SU-DHL-6 (cell line): ENCODE results near the gene SESN1.

Experiments
- H2AFZ ChIP-seq: fragments of 200-600 bp; sonication (generic); 2 replicates; pipeline ENCODE4 v1.6.1; 2014; ENCODE audit warnings: low read depth, mild to moderate bottlenecking, moderate library complexity, mixed read lengths, antibody characterized with exemption, low read length; ENCODE audit not compliant: severe bottlenecking
- H3F3A ChIP-seq: fragments of 200-600 bp; shearing (Covaris generic); 2 replicates; pipeline ENCODE4 v1.6.0; 2016; ENCODE audit warnings: antibody characterized with exemption, mild to moderate bottlenecking; ENCODE audit not compliant: insufficient read depth
- H3K27ac ChIP-seq: fragments of 200-600 bp; sonication (generic); 2 replicates; pipeline ENCODE4 v1.5.1; 2016; ENCODE audit warnings: low read depth, mild to moderate bottlenecking, low read length, moderate library complexity, mixed read lengths
- H3K27me3 ChIP-seq: fragments of 200-600 bp; sonication (generic), shearing (Covaris generic); 2 replicates; pipeline ENCODE4 v1.6.0; 2014; ENCODE audit warnings: mild to moderate bottlenecking, low read length
- H3K36me3 ChIP-seq: fragments of 200-600 bp; sonication (generic); 2 replicates; pipeline ENCODE4 v1.6.1; 2014; ENCODE audit warnings: mild to moderate bottlenecking, low read length, mixed read lengths
- H3K4me2 ChIP-seq: fragments of 300-600, 200-600 bp; shearing (Covaris generic), sonication (generic); 2 replicates; pipeline ENCODE4 v1.6.0; 2014; ENCODE audit warnings: low read length, low read depth, mild to moderate bottlenecking; ENCODE audit not compliant: poor library complexity, severe bottlenecking
- H3K4me3 ChIP-seq: fragments of 200-600 bp; sonication (generic); 2 replicates; pipeline ENCODE4 v1.5.1; 2014; ENCODE audit warnings: antibody characterized with exemption, low read length, mild to moderate bottlenecking, mixed read lengths; ENCODE audit not compliant: insufficient read depth, poor library complexity, severe bottlenecking
- H3K79me2 ChIP-seq: fragments of 200-600 bp; sonication (generic); 2 replicates; pipeline ENCODE4 v1.6.1; 2014; ENCODE audit warnings: mild to moderate bottlenecking, low read length, moderate library complexity; ENCODE audit not compliant: insufficient read depth
- H3K9ac ChIP-seq: fragments of 200-600 bp; sonication (generic); 2 replicates; pipeline ENCODE4 v1.7.0; 2014; ENCODE audit warnings: mild to moderate bottlenecking, low read length
- H3K9me2 ChIP-seq: fragments of 200-600 bp; sonication (generic); replicated peaks from 2 replicates; pipeline ENCODE4 v1.6.1; 2014; ENCODE audit warnings: low read length; ENCODE audit not compliant: insufficient read depth
- H3K9me3 ChIP-seq: fragments of 200-600 bp; sonication (generic); 2 replicates; pipeline ENCODE4 v1.6.1; 2014; ENCODE audit warnings: low read length, mixed read lengths; ENCODE audit not compliant: insufficient read depth
- H4K20me1 ChIP-seq: fragments of 200-600 bp; sonication (generic); 2 replicates; pipeline ENCODE4 v1.6.1; 2014; ENCODE audit warnings: low read depth, mild to moderate bottlenecking, antibody characterized with exemption, low read length, moderate library complexity, mixed read lengths
- EZH2phosphoT487 ChIP-seq: fragments of 200-600 bp; sonication (generic), shearing (Covaris generic); conservative IDR thresholded peaks from 2 replicates; pipeline ENCODE4 v1.6.1; 2018; ENCODE audit warnings: mild to moderate bottlenecking, antibody characterized with exemption, low read length, moderate library complexity, mixed read lengths
- TF ChIP-seq, protein P1 (sequence below): fragments of 200-600 bp; sonication (generic); IDR thresholded peaks from one replicate; pipeline ENCODE4 v1.5.1; 2017; ENCODE audit warnings: antibody characterized with exemption, mild to moderate bottlenecking, low read length, moderate library complexity; ENCODE audit not compliant: insufficient read depth, poor library complexity, severe bottlenecking

The SESN1 gene

GRCh38 chr6:109121411-109121810 lies 26.8 kb upstream of the SESN1 start:
- Histone ChIP-seq H4K20me1 (peaks cover 6% of the 10 kb centered on the region), H3F3A (no peaks in the 10 kb centered on the region), H3K4me3 (no peak overlapping the region), H3K27ac (no peak overlapping the region), H3K36me3 (no peaks in the 10 kb centered on the region), H3K9me3 (no peaks in the 10 kb centered on the region), H3K9ac (no peak overlapping the region), H3K4me2 (no peak overlapping the region), H2AFZ (no peak overlapping the region), H3K9me2 (no peaks in the 10 kb centered on the region), H3K27me3 (no peaks in the 10 kb centered on the region), H3K79me2 (peaks cover 8% of the 10 kb centered on the region; the same call in 1 of the 2 replicates)
- TF ChIP-seq, protein P1, sequence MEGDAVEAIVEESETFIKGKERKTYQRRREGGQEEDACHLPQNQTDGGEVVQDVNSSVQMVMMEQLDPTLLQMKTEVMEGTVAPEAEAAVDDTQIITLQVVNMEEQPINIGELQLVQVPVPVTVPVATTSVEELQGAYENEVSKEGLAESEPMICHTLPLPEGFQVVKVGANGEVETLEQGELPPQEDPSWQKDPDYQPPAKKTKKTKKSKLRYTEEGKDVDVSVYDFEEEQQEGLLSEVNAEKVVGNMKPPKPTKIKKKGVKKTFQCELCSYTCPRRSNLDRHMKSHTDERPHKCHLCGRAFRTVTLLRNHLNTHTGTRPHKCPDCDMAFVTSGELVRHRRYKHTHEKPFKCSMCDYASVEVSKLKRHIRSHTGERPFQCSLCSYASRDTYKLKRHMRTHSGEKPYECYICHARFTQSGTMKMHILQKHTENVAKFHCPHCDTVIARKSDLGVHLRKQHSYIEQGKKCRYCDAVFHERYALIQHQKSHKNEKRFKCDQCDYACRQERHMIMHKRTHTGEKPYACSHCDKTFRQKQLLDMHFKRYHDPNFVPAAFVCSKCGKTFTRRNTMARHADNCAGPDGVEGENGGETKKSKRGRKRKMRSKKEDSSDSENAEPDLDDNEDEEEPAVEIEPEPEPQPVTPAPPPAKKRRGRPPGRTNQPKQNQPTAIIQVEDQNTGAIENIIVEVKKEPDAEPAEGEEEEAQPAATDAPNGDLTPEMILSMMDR, result no peak
- no peak for TF ChIP-seq EZH2phosphoT487

DNA sequence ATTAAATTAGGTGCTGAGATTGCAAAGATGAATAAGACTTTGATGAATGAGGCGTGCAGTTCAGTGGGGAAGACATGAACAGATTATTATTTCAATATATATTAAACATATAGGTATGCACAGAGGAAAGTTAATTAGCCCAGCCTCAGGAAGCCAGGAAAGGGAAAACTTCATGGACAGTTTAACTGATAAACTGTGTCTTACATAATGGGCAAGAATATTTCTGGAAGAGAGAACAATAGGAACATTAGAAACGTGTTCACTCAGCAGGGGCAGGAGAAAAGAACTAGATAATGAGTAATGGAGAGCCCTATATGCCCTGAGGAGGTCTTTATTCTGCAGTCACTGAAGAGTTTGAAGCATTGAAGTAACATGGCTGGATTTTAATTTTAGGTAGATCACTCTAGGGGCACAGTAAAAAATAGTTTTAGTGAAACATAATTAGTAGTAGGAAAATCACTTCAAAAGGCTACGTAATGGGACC lies 24.3 kb upstream of the SESN1 start:
- peaks cover 21% of the 10 kb centered on the region; the same call in 1 of the 2 replicates for H3K79me2 ChIP-seq
- no peak overlapping the region for H2AFZ ChIP-seq
- no peaks in the 10 kb centered on the region for H3K27me3 ChIP-seq
- no peaks in the 10 kb centered on the region for H3K9me2 ChIP-seq
- peaks cover 14% of the 10 kb centered on the region for H4K20me1 ChIP-seq
- H3K9ac ChIP-seq, result no peak overlapping the region
- H3K4me2 ChIP-seq, result no peak overlapping the region
- H3K9me3 ChIP-seq, result no peaks in the 10 kb centered on the region
- TF ChIP-seq, protein P1, result no peak
- TF ChIP-seq EZH2phosphoT487, result no peak
- no peak overlapping the region for H3K27ac ChIP-seq
- H3K36me3 ChIP-seq, result no peaks in the 10 kb centered on the region
- no peak overlapping the region for H3K4me3 ChIP-seq
- H3F3A ChIP-seq, result no peaks in the 10 kb centered on the region

DNA sequence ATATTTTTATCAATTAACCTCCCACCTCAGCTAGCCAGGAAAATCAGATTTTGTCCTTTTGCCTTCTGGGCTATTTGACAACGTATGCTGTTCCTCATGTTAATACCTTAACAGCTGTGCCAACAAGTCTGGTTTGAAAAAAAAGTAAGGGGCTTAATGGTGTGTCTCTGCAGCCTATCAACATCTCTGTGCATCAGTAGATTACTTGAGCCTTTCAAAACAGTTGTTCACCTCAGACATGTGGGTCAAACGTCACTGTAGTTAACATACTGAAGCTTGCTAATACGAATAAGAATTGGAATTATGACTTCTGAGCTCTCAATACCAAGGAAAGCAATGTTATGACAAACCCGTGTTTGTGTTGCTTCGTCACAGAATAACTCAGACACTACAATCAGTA lies 23.7 kb upstream of the SESN1 start:
- H3K36me3 ChIP-seq, result no peaks in the 10 kb centered on the region
- no peaks in the 10 kb centered on the region for H3F3A ChIP-seq
- no peaks in the 10 kb centered on the region for H3K27me3 ChIP-seq
- H3K4me2 ChIP-seq, result no peak overlapping the region
- TF ChIP-seq, protein P1, result no peak
- no peak for TF ChIP-seq EZH2phosphoT487
- H4K20me1 ChIP-seq, result peaks cover 15% of the 10 kb centered on the region
- no peaks in the 10 kb centered on the region for H3K9me2 ChIP-seq
- no peak overlapping the region for H3K4me3 ChIP-seq
- no peak overlapping the region for H2AFZ ChIP-seq
- no peak overlapping the region for H3K9ac ChIP-seq
- no peaks in the 10 kb centered on the region for H3K9me3 ChIP-seq
- H3K79me2 ChIP-seq, result peaks cover 23% of the 10 kb centered on the region; the same call in 1 of the 2 replicates
- H3K27ac ChIP-seq, result no peak overlapping the region
